Measurements from ENCODE around the gene JSRP1. TPM values are rescaled to one million over a fixed set of nuclear protein-coding genes. Genes with fewer than 3 reads are reported as not detected.

The JSRP1 gene
- total RNA-seq, 1 experiment from 2014 or later: 40.1 TPM

DNA sequence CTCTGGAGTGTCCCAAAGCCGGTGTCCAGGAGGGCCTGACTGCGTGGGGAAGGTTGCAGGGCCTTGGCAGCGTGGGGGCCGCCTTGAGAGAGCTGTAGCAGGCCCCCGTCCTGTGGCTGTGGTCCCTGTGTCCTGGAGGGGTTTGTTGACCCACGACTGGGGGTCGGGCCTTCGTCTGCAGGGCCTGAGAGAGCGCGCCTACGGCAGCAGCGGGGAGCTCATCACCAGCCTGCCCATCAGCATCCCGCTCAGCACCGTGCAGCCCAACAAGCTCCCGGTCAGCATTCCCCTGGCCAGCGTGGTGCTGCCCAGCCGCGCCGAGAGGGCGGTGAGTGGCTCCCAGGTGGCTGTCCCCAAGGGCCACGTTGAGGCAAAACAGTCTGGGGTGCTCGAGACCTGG, 38.6 kb downstream of the JSRP1 start:
- Histone ChIP-seq H3K27me3 (no peaks in the 10 kb centered on the region), H3K4me3 (no peak overlapping the region), H3K4me1 (peaks cover 24% of the 10 kb centered on the region), H3K27ac (no peak overlapping the region), H3K9me3 (replicated peaks) (no peaks in the 10 kb centered on the region), H3K36me3 (peaks cover 41% of the 10 kb centered on the region)
- no peak for DNase-seq

DNA sequence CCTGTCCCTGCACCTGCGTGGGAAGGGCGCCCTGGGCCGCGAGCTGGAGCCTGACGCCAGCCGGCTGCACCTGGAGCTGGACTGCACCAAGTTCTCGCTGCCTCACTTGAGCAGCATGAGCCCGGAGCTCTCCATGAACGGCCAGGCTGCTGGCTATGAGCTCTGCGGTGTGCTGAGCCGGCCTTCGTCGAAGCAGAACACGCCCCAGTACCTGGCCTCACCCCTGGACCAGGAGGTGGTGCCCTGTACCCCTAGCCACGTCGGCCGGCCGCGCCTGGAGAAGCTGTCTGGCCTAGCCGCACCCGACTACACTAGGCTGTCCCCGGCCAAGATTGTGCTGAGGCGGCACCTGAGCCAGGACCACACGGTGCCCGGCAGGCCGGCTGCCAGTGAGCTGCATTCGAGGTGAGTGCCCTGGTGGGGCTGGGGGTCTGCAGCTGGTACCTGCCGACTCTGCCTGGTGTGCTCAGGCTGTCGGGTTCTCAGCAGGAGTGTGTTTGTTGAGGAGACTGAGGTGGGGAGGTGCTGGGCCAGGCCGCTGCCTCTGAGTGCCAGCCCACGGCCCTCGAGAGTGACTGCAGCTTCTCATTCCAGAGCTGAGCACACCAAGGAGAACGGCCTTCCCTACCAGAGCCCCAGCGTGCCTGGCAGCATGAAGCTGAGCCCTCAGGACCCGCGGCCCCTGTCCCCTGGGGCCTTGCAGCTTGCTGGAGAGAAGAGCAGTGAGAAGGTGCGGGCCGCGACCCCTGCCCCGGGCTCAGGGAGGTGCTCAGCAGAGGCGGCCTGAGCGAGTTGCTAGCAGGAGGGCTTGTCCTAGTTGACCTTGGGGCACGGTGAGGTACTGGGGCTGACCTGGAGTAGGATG, 39.6 kb downstream of the JSRP1 start:
- Histone ChIP-seq H3K27ac (no peak overlapping the region), H3K9me3 (replicated peaks) (no peaks in the 10 kb centered on the region), H3K4me3 (no peak overlapping the region), H3K36me3 (peaks cover 46% of the 10 kb centered on the region), H3K27me3 (no peaks in the 10 kb centered on the region), H3K4me1 (peaks cover 24% of the 10 kb centered on the region)
- no peak for DNase-seq

- no peak for DNase-seq
- H3K36me3 ChIP-seq: peaks cover 55% of the 10 kb centered on the region
- H3K27ac ChIP-seq: no peak overlapping the region; the same call in 1 of the 2 replicates
Measured at GRCh38 chr19:2215281-2215751, 40.9 kb downstream of the JSRP1 start.

GRCh38 chr19:2214251-2214650, 42.0 kb downstream of the JSRP1 start:
- H3K27ac ChIP-seq: peak overlapping the region; percentile 91
- peaks cover 56% of the 10 kb centered on the region for H3K36me3 ChIP-seq
- DNase-seq: peak; percentile 81 to 87
- peaks cover 24% of the 10 kb centered on the region for H3K4me1 ChIP-seq
- H3K27me3 ChIP-seq: no peaks in the 10 kb centered on the region
- H3K9me3 ChIP-seq (replicated peaks): no peaks in the 10 kb centered on the region
- no peak overlapping the region for H3K4me3 ChIP-seq

More at GRCh38 chr19:2215281-2215751, 40.9 kb downstream of the JSRP1 start:
- no peaks in the 10 kb centered on the region for H3K9me3 ChIP-seq (replicated peaks)
- H3K27me3 ChIP-seq: no peaks in the 10 kb centered on the region
- peaks cover 24% of the 10 kb centered on the region for H3K4me1 ChIP-seq
- no peak overlapping the region for H3K4me3 ChIP-seq

- no peaks in the 10 kb centered on the region for H3K9me3 ChIP-seq (replicated peaks)
- peaks cover 24% of the 10 kb centered on the region for H3K4me1 ChIP-seq
- peaks cover 56% of the 10 kb centered on the region for H3K36me3 ChIP-seq
- peak; percentile 97 to 98 for DNase-seq
- no peak overlapping the region for H3K4me3 ChIP-seq
- H3K27me3 ChIP-seq: no peaks in the 10 kb centered on the region
- peak overlapping the region; percentile 91 for H3K27ac ChIP-seq
Measured at GRCh38 chr19:2213799-2214198, 42.4 kb downstream of the JSRP1 start.

GRCh38 chr19:2212861-2213711, 43.1 kb downstream of the JSRP1 start:
- no peak for DNase-seq
- H3K4me1 ChIP-seq: peaks cover 28% of the 10 kb centered on the region
- no peak overlapping the region for H3K4me3 ChIP-seq
- peak overlapping the region; percentile 91 for H3K27ac ChIP-seq
- H3K36me3 ChIP-seq: peaks cover 56% of the 10 kb centered on the region
- H3K27me3 ChIP-seq: no peaks in the 10 kb centered on the region
- no peaks in the 10 kb centered on the region for H3K9me3 ChIP-seq (replicated peaks)

DNA sequence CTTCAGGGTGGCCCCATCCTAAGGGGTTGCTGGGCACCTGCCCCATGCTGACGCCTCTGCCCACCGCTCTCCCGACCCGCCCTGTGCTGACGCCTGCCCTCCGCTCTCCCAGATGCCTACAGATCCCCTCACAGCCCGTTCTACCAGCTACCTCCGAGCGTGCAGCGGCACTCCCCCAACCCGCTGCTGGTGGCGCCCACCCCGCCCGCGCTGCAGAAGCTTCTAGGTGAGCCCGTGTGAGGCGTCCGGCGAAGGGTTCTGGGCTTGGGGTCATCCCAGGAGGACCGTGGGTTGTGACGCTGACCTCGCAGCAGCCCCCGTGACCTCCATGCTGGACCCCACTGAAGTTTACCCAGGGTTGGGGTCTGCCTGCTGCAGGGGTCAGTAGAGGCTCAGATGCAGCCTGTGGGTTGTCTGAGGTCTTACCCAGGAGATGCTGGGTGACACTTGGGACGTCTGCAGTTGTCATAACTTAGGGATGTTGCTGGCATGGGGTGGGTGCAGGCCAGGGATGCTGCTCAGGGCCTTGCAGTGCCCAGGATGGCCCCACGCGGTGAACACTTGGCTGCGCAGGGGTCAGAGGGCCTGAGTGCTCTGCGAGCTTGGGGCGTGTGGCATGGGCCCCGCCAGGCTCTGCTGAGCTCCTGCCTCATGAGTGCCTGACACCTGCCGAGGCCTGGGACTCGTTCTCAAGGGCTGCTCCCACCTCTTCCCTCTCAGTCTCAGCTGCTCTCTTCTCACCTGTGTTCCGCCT, 45.1 kb downstream of the JSRP1 start:
- H3K27me3 ChIP-seq: no peaks in the 10 kb centered on the region
- H3K9me3 ChIP-seq (replicated peaks): no peaks in the 10 kb centered on the region
- DNase-seq: no peak
- H3K4me1 ChIP-seq: peaks cover 32% of the 10 kb centered on the region
- no peak overlapping the region for H3K4me3 ChIP-seq
- H3K36me3 ChIP-seq: peaks cover 46% of the 10 kb centered on the region
- H3K27ac ChIP-seq: no peak overlapping the region

DNA sequence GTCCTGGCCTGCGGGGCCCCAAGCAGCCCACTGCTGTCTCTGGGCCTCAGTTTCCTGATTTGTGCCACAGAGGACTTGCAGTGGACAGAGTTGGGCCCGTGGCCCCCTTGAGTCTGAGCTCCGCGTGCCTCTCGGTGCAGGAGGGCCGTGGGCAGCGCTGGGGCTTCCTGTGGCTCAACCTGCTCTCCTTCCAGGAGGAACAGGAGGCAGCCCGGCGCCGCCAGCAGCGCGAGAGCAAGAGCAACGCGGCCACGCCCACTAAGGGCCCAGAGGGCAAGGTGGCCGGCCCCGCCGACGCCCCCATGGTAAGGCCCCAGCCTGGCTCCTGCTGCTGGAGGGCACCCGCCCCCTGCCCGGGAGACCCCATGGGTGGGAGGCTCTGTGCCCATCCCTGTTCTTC, 46.0 kb downstream of the JSRP1 start:
- Histone ChIP-seq H3K9me3 (replicated peaks) (no peaks in the 10 kb centered on the region), H3K27me3 (no peaks in the 10 kb centered on the region), H3K4me1 (peaks cover 31% of the 10 kb centered on the region), H3K36me3 (peaks cover 37% of the 10 kb centered on the region), H3K27ac (no peak overlapping the region), H3K4me3 (no peak overlapping the region)
- no peak for DNase-seq

GRCh38 chr19:2209408-2209807, 46.8 kb downstream of the JSRP1 start:
- peaks cover 29% of the 10 kb centered on the region for H3K36me3 ChIP-seq
- no peak overlapping the region for H3K4me3 ChIP-seq

DNA sequence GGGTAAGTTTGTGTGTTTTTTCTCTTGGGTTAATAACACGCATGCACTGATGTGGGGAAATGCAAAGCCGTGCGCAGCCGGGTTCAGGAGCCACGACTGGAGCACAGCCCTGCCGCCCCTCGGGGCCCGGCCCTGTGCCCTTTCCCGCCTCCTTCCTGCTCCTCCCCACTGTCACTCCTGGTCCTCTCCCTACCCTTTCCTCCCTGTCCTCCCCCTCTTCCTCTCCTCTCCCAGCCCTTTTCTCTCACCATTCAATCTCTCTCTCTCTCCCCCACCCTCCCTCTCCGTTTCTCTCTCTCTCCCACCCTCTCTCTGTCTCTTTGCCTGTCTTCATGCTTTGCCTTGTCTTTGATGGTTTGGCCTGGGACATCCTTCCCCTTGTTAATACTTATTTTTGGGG, 47.2 kb downstream of the JSRP1 start:
- Histone ChIP-seq H3K27ac (no peak overlapping the region), H3K4me1 (peaks cover 19% of the 10 kb centered on the region), H3K36me3 (peaks cover 28% of the 10 kb centered on the region)

More at GRCh38 chr19:2209408-2209807, 46.8 kb downstream of the JSRP1 start:
- Histone ChIP-seq H3K27ac (no peak overlapping the region), H3K27me3 (no peaks in the 10 kb centered on the region), H3K9me3 (replicated peaks) (no peaks in the 10 kb centered on the region), H3K4me1 (peaks cover 23% of the 10 kb centered on the region)
- no peak for DNase-seq

GRCh38 chr19:2207991-2208860, 48.0 kb downstream of the JSRP1 start:
- H3K4me1 ChIP-seq: peaks cover 14% of the 10 kb centered on the region
- no peaks in the 10 kb centered on the region for H3K27me3 ChIP-seq
- DNase-seq: peak; percentile 90 to 91
- no peak overlapping the region for H3K27ac ChIP-seq
- peaks cover 28% of the 10 kb centered on the region for H3K36me3 ChIP-seq
- no peak overlapping the region for H3K4me3 ChIP-seq
- no peaks in the 10 kb centered on the region for H3K9me3 ChIP-seq (replicated peaks)

More for the DNA sequence above, 47.2 kb downstream of the JSRP1 start:
- H3K9me3 ChIP-seq (replicated peaks): no peaks in the 10 kb centered on the region
- no peak overlapping the region for H3K4me3 ChIP-seq
- no peaks in the 10 kb centered on the region for H3K27me3 ChIP-seq
- DNase-seq: no peak

DNA sequence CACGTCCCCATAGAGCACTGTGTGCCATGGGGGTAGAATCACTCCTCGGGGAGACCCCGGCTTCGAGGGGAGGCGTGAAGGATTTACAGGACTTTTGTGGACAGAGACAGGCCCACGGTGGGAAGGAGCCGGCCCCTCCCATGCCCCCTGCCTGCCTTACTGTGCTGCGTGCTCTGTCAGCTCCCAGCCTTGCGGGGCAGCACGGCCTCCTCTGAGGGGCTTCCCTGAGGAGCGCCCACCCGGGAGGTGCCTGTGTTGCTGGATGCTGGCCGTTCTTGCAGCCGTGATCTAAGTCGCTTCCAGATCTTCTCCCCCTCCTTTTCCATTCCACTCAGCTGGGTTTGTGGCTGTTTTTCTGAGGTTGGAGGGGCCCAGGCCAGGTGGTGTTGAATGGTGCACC, 49.2 kb downstream of the JSRP1 start:
- DNase-seq: no peak
- H3K36me3 ChIP-seq: peaks cover 23% of the 10 kb centered on the region
- H3K4me3 ChIP-seq: no peak overlapping the region
- H3K9me3 ChIP-seq (replicated peaks): no peaks in the 10 kb centered on the region
- no peak overlapping the region for H3K27ac ChIP-seq
- peaks cover 8% of the 10 kb centered on the region for H3K4me1 ChIP-seq
- H3K27me3 ChIP-seq: no peaks in the 10 kb centered on the region

DNA sequence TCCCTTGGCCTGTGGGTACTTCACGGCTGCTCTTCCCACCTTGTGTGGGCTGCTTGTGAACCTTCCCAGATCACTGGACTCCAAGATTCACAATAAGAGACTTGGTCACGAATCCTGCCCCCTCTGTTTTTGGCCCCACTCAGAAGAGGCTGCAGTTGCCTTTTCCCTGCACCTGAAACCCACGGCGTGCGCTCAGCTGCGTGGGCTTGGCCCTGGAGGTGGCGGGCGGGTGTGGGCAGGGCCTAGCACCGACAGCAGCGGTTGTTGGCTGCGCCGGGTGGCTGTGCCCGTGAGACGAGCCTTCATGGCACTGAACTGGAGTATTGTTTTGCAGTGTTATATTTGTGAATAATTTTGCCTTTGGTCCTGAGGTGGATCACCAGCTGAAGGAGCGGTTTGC, 53.9 kb downstream of the JSRP1 start:
- no peaks in the 10 kb centered on the region for H3K4me1 ChIP-seq
- no peak overlapping the region for H3K4me3 ChIP-seq
- no peaks in the 10 kb centered on the region; the same call in 1 of the 2 replicates for H3K36me3 ChIP-seq
- H3K9me3 ChIP-seq (replicated peaks): no peaks in the 10 kb centered on the region
- no peaks in the 10 kb centered on the region for H3K27me3 ChIP-seq
- no peak overlapping the region for H3K27ac ChIP-seq
- DNase-seq: no peak
